IPS DF 4.7 (cell line): ENCODE measurements around the gene CLEC18A.
"Not testable (repeated sequence)": the region's sequence is repeated elsewhere in the genome, so short reads cannot be mapped to it uniquely, and the experiment has no call there.

ENCODE experiments used
- DNase-seq: peaks from one replicate; pipeline ENCODE4 v3.0.0-alpha.2; 2013; ENCODE audit warnings: low spot score; ENCODE audit errors: extremely low read depth

The CLEC18A gene

DNA sequence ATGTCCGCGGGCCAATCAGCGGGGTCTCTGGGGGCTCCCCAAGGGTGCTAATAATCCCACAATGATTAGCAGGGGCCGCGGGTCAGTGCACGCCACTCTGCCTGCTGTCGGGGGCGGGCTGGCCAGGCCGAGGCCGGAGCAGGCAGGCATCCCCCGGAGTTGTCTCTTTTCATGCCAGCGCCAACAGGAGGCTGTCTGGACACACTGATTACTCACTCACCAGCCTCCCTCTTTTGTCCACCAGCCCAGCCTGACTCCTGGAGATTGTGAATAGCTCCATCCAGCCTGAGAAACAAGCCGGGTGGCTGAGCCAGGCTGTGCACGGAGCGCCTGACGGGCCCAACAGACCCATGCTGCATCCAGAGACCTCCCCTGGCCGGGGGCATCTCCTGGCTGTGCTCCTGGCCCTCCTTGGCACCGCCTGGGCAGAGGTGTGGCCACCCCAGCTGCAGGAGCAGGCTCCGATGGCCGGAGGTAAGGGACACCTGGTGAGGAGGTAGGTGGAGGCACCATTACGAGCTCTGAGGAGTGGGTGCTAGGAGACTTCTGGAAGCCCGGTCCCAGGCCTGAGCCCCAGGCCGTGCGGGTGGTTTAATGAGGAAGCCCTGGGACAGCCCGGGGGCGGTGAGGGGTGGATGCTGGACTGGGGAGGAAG lies at the start of gene CLEC18A:
Gene CLEC18A (plus strand): TSS at position 318 of the 655 bp plus-strand sequence. CDS start 33 bp downstream, at position 351.
- not testable (repeated sequence) for DNase-seq

DNA sequence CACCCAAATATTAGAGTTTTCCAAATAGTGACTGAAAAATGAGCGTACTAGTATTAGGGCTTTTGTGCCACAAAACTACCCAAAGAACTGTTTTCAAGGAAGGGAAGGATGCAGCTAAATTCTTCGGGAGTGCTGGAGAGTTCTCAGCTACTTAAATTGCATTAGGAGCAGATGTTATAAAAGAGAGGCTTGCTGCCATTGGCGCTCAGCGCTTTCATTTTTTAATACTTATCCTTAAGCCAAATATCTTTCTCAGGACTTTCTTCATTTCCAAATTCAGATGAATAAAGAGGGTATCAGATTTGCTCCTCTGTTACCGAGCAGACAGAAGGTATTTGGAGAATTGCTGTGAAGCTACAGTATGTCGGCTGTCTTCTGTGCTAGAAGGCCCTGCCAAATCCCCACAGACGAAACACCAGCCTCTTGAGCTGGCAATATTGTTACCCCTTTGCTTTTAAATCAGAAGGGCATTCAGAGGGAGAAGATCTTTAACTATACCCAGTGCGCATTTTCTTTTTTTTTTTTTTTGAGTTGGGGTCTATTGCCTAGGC lies 47.2 kb upstream of the CLEC18A start:
- no peak for DNase-seq

DNA sequence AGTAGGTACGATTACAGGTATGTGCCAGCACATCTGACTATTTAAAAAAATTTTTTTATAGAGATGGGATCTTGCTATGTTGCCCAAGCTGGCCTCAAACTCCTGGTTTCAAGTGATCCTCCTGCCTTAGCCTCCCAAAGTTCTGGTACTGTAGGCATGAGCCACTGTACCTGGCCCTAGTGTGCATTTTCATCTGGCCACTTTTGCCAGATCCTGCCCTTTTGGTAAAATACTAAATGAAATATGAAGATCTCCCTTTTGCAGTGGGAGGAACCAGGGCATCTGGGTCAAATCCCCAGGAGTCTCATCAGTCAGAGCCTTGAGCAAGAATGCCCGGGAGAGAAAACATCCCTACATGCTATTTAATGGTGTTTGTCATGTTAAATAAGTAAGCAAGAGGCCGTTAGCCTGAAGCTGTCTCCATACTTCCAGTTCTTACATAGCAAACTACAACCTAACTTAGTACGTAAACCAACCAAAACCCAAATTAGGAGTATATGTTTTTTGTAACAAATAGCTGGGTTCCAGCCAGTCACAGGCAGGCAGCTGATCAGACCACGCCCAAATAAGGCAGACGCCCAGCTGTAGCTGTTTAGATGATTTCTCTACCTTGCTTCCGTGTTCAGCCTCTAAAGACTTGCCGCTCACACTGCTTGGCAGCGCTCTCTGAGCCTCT lies 46.5 kb upstream of the CLEC18A start:
- DNase-seq = no peak

DNA sequence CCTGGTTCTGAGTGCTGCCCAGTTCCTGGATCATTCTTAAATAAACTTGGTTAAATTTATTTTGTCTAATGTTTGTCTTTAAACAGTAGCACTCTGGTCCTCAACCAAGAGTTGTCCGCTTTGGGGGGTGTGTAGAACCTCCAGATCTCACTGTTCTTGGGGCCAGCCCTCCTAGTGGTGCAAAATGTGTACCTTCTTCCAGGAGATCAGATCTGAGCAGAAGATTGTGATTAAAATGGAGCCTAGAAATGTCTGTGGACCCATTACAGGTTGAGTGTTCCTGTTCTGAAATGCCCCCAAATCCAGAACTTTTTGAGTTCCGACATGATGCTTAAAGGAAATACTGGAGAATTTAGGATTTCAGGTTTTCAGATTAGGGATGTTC lies 46.0 kb upstream of the CLEC18A start:
- DNase-seq = no peak

DNA sequence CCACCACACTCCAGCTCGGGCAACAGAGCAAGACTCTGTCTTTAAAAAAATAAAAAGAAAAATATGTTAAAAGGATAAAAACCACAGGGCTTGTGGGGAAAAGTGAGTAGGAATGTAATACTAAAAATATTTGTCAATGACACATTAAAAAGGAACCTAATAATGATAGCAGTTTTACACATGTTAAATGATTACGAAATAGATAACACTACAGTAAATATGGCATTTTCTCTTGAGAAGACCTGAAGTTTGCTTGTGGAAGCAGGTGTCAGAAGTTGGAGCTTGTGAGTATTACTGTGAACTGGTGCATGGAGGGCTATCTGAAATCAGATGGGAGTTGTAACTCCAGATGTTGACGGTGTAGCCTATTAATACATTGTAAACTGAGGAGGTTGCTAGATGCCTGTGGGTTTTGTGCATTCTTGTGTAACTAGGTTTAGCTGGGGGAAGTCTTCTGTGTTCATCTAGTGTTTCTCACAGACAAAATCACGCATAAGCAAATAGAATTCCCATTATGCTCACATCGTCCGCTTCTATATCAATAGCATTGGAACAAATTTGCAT lies 44.2 kb upstream of the CLEC18A start:
- no peak for DNase-seq

DNA sequence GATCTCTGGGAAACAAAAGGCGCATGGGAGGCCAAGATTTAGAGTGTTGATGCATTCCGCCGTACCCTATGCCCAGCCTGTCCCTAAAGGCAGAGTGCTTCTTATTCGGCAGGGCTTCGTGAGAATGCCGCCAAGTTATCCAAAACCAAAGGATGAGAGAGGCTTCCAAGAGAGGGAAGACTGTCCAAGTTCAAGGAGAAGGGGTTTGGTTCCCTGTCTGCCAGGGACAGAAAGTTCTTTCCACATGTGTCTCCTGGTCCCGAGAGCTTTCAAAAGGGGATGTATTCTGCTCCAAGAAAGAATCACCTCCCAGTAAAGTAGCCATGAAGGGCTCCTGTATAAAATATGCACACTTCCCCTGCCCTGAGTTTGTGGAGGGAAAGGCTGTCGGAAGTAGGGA lies 42.1 kb upstream of the CLEC18A start:
- no peak for DNase-seq

DNA sequence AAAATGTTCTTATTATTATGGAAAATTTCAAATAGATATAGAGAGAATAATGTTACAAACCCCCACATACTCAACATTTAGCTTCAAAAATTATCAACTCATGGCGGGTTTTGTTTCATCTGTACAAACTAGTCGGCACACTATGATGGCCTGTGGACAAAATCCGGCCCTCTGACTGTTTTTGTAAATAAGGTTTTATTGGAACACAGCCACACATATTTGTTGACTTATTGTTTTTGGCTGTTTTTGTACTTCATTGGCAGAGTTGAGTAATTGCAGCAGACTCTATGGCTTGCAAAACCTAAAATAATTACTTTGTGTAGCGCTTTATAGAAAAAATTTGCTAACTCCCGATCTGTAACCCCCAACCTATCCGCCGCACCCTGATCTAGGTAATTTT lies 41.4 kb upstream of the CLEC18A start:
- no peak for DNase-seq

DNA sequence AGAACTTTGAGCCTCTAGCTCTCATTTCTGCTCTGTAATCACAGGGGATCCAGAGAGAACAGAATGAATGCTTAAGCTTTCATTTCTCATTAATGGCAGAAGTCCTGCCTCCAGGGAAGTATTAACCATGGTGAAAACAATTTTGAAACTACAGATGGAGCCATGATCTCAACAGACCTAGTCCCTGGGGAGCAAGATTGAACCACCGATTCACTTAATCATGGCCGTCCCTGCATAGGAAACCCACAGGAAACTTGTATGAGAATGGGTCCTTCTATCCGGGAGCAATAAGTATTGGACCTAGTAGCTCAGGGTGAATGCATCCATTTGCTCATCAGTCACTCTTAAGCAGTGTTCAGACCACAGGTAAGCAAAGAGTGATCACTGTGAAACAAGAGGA lies 40.2 kb upstream of the CLEC18A start:
- no peak for DNase-seq

DNA sequence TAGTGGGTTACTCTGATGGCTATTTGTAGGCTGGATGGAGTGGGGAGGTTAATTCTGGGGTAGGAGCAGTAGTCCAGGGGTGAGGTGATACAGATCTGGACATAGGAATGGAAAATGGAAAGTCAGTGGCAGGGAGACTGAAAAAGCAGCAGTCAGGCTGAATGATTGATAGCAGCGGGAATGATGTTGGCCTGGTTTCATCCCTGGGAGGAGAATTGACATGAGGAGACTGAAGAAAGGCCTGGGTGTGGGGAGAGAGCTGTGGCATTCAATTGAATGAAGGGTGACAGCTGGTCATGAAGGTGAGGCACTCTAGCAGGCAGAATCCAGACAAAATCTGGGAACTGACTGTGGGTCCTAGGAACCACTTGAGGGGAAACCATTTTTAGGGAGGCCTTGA lies 34.7 kb upstream of the CLEC18A start:
- no peak for DNase-seq

DNA sequence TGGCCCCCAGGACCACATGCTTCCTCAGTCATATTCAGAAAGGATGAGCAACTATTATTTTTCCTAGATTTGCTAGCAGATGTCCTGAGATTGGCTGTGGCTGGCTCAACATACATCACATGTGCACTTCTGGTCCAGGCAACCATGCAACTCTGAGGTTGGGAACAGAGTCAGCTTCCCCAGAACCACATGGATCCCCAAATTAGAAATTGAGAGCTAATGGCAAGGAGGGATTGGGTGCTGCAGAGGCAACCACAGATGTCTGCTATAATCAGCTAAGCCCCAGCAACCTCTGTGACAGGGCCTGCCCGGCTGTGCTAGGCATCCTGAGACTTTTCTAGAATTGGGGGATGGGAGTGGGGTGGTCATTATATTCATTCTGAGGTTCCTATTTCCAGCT lies 33.8 kb upstream of the CLEC18A start:
- no peak for DNase-seq

DNA sequence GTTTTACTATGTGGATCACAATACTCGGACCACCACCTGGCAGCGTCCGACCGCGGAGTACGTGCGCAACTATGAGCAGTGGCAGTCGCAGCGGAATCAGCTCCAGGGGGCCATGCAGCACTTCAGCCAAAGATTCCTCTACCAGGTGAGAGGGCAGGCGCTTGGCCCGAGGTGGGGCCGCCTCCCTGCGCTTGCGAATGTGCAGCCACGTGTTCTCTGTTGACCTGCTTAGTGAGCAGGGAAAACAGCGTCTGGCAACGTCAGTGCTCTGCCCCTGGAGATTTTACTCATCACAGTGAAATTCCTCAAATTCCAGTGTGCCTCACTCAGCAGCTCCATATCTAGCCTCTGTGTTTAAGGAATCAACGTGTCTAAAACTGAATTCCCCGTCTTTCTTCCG lies 33.4 kb upstream of the CLEC18A start:
- DNase-seq = no peak

DNA sequence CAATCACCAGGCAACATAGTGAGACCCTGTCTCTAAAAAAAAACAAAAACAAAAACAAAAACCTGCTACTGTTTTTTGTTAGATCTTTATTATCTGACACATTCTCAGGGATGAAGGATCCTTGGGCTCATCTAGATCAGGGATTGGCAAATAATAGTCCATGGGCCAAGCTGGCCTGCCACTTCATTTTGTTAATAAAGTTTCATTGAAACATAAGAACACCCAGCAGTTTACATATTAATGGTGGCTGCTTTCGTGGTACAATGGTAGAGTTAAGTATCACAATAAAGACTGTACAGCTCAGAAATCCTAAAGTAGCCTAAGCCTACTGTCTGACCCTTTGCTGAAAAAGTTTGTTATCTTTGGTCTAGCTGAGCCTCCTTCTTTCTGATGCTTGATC lies 32.9 kb upstream of the CLEC18A start:
- no peak for DNase-seq

DNA sequence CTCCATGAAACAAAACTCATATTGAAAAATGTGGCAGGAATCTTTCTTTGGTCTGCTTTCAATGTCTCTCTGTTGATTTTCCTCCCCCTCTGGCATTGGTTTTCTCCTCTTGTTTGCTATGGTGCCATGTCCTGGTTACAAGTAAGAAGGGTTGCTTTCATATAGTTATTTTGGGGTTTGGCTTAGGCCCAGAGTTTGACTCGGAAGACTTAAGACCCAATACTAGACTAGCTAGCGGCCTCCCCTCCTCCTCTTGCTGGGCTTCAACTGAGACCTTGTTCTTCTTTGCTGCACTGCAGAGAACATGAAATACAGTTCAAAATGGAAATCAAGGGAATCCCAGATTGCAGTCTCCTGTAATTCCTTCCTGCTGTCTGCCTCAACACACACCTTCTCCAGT lies 30.0 kb upstream of the CLEC18A start:
- DNase-seq = no peak

DNA sequence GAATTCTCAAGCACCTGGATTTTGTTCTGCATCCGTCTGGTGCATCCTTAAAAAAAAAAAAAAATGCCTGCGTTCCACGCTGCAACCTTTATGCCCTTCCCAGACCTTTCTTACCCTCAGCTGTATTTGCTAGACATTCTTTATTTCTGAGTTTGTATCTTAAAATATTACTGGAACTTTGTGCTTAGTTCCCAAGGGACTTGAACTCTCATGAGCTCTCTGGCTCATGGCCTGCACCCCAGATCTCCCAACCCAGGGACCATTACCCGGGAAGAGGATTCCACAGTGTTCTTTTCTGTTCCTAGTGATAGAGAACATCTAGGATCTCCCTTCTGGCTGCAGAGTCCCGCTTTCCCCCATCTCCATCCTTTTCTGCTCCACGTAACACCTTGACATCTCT lies 28.9 kb upstream of the CLEC18A start:
- no peak for DNase-seq

DNA sequence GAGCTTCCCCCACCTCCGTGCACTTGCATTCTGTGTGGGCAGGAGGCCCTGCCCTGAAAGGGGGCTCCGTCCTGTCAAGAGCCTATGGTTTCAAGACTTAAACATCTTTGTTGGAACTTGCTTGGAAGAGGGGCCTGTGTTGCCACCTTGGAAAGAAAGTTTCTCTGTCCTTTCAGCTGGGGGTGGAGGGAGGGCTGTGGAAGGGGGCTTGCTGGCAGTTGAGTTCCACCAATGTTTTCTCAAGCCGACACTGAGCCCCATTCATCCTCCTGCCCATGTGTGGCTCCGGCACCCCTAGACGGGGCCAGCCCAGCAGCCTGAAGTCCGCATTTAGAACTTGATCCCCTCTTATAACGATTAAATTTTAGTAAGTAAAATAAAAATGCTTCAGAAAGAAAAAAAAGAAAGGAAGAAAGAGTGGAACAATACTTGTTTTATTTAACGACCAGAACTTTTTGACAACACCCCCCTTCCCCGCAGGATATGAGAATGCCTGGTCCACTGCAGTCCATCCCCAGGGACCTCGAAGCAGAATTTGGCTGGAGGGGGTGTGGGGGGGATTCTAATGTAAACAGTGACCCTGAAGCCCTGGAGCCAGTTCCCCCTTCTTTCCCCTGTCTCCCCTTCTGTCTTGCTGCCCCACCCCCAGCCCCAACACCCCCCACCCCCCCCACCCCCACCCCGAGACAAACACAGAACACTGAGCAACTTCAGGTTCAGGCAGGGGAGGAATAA lies 26.9 kb upstream of the CLEC18A start:
- DNase-seq = no peak

DNA sequence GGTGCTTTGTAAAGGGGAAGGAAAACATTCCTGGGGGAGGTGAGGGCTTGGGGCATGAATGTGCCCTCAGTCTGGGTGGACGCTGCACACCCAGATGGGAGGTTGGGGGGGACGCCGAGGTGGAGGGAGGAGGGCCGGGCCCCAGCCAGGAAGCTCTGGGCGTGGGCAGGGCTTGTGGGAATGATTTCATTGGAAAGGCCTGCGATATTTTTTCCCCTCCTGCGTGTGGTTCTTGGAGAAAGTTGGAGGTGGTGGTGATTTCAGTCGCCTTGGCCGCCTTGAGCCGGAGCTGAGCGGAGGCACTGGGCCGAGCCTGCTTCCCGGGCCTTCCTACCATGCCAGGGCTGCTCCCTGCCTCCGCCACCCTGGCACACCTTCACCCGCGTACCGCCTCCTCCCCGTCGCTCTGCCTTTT lies 26.4 kb upstream of the CLEC18A start:
- no peak for DNase-seq

DNA sequence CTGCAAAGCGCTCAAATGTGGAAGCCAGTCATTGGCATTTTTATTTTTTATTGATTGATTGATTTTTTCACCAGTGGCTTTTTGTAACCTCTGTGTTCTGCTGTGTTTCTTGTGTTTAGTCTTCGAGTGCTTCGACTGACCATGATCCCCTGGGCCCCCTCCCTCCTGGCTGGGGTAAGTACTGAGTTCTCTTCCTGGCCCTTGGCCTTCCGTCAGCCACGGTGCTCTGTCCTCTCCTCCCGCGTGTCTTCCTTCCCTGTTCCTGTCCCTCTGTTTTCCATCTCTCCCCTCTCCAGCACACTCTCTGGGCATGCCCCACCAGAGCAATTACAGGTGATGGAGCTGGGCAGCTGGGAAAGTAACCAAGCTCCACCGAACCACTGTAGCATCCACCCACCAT lies 25.8 kb upstream of the CLEC18A start:
- no peak for DNase-seq

DNA sequence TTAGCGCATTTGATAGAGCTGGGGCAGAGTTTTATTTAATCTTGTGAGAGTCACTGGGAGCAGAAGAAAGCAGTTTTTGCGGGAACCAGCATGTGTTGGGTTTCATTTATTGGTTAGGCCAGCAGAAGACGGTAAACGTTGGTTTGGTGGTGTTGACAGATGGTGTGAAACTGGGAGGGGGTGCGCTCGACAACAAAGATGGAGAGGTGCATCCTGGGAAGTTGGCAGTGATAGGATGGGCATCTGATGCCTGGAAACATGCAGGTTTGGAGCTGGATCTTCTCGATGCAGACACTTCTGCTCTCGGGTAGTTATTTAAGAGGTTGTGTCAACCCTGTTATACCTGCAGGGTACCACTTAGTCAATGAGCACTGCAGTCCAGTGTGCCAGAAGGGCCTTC lies 24.9 kb upstream of the CLEC18A start:
- DNase-seq = no peak

DNA sequence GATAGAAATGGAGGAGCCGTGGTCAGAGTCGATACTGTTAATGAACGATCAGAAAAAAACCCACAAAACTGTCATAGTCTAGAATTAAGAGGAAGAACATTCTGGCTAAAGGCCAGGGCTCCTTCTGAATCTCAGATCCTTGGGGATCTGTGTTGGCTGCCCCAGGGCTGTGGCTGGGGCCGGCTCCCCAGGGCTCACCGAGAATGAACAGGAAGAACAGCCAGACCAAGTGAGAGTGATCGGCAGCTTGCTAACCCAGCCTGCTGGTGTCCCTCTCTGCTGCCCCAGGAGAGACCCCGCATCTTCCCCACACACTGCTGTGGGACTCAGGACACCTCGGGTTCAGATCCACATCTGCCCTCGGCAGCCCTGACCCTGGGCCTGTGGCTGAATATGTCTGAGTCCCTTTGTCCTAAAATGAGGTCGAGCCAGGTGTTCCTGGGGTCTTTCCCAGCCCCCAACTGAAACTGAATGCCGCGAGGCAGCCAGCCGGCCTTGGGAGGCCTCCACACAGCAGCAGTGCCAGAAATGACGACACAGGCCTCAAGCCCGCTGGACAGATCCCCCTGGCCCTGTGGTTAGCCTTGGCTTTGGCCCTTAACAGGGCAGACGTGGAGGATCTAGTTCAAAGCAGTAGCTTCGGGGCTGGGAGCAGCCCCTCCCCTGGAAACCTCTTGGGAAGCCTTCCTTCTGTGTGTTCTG lies 23.9 kb upstream of the CLEC18A start:
- DNase-seq = no peak

DNA sequence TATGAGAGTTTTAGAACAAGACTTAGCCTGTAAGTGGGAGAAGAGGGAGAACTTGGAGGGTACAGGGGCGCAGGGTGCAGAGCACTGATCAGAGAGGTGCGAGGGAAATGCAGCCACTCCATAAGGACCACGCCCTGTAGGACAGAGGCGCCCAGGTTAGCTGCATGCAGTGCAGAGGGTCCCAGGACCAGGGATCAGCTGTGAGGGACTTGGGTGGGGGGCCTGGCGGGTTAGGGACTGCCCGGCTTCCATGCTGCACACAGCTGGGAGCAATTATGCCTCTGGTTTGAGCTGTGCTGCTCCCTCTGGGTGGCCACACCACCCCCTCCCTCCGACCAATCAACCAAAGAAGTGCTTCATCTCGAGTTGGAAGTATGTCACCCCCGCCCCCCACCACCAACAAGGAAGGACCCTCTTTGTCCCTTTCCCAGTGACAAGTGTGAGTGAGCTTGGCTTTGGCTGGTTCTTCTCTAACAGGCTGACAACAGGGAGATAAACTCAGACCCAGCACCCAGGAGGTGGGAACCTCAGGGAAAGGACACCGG lies 22.2 kb upstream of the CLEC18A start:
- no peak for DNase-seq

DNA sequence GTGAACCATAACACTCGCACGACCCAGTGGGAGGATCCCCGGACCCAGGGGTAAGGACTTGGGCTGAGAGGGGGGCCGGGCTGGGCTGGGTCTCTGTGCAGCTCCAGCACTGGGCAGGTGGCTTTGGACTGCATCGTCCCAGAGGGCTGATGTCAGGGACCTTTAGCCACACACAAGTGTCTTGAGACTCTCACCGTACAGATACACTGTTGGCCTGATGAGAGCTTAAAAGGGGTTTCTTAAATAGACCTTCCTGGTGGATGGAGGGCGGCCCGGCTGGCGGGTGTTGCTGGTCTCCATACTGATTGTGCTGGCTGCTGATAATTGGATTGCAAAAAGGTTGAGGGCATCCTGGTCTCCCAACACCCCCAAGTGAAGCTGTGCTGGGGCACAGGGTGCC lies 21.7 kb upstream of the CLEC18A start:
- DNase-seq = no peak
